CD1c-positive myeloid dendritic cell (primary cell): ENCODE measurements around the gene KRTAP26-1.

ENCODE experiments used
- DNase-seq: peaks from one replicate; pipeline ENCODE4 v3.0.0-alpha.2; 2016; ENCODE audit errors: extremely low spot score

The KRTAP26-1 gene, protein sequence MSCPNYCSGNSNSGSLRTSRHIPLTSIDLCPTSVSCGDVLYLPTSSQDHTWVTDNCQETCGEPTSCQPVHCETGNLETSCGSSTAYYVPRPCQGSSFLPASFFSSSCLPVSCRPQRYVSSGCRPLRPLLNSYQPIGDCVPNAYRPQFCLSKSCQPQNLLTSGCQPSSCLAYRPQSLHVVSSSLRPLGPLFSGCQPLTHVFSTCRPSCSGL

DNA sequence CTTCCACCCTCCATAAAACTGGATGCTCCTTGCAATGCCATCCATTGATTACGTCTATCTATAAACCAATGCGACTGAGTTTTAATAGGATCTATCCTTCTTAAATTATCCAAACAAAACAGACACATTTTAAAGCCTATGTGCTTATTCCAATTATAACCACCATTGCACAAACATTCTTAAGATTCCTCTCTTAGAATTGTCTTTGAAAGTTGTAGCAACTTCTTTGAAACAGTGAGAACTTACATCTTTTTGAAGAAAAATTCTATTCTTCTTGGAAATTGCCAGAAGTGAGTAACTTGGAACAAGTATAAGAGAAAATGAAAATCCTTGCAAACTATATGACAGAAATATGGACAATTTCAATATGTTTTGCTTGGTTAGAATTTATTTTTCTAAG, at the start of gene KRTAP26-1:
TSS of gene KRTAP26-1 (minus strand) at position 101 of the 400 bp plus-strand sequence. CDS start 280 bp downstream, outside the sequence.
- no peak for DNase-seq

DNA sequence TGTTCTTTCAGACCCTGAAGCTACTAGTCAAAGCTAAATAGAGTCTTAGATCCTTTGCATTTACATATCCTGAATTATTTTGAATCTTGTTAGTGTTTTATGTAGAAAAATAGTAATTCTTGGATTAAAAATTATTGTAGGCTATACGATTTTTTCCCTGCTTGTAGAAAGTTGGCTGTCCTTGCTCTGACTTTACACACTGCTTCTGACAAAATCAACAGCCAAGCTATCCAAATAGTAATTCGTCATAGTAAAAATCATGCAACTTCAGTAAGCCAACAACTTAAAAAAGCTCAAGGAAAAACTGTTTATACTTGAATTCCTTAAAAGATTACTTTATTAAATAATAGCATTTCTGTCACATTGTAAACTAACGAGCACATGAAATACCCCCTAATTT, 35.8 kb upstream of the KRTAP26-1 start:
- DNase-seq = no peak

DNA sequence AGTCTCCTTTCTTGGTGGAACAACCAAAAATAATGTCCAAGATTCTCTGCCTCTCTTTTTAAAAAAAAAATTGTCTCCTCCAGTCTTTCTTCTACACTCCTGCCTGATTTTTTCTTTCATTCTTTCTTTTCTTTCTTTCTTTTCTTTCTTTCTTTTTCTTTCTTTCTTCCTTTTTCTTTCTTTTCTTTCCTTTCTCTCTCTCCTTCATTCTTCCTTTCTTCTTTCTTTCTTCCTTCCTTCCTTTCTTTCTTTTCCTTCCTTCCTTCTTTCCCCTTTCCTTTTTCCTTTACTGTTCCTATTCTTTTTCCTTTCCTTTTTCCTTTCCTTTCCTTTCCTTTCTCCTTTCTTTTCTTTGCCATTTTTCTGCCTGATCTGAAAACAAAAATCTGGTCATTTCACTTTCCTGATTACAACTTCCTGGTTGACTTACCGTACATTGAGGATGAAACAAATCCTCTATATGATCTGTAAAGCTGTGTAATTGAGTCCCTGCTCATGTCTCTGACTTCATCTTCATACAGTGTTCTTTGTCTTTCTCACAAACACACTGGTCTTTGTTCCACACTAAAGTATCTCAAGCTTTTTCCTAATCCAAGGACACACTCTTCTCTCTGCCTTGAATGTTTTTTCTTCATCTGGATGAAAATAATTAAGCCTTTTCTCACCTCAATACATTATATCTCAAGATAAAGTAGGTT, 34.3 kb upstream of the KRTAP26-1 start:
- no peak for DNase-seq

DNA sequence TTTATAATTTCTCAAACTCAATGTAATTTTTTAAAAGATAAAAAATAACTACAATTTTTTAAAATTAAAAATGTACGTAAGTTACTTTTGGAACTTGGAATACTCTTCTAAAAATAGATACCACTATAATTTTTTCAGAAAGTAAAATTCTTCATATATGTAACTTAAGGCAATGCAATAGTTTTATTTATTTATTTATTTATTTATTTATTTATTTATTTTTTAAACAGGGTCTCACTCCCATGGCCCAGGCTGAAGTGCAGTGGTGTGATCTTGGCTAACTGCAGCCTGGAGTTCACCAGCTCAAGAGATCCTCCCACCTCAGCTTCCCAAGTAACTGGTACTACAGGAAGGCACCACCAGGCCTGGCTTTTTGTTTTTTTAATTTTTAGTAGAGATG, 31.4 kb upstream of the KRTAP26-1 start:
- no peak for DNase-seq

DNA sequence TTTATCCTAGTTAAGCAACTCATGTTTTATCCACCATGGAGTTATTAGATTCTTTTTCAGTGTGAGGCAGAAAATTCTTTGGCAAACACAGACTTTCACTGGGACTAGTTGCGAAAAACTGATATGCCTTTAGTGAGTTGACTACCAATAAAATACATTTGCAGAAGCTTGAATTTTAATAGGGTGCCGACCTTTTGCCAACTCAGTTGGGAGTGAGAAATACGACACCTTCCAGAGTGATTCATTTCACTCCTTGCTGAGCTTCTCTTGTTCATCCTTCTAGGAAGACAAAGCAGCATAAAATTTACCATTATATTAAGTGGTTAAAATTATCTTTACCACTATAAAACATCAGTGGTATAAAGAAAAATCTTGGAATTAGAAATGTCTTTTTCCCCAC, 29.5 kb upstream of the KRTAP26-1 start:
- DNase-seq = no peak

DNA sequence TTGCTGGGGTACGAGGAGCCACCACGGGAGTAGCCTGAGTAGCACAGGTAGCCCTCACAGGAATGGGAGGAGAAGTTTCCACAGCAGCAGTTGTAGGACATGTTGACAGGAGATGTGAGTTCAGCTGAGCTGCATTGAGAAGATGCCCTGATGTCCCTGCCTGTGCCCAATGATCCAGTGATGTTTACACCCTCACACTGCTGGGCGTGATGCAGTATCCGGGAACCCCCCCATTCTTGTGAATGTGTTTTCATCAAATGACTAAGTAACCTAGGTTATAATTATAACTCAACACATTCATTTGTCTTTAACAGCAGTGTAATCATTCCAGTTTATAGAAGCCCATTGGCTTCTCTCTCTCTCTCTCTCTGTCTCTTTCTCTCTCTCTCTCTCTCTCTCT, 28.4 kb upstream of the KRTAP26-1 start, which contains the start of gene KRTAP23-1:
TSS of gene KRTAP23-1 (minus strand) at position 101 of the 400 bp plus-strand sequence. CDS start at position 101, 0 bp downstream.
- DNase-seq = no peak

DNA sequence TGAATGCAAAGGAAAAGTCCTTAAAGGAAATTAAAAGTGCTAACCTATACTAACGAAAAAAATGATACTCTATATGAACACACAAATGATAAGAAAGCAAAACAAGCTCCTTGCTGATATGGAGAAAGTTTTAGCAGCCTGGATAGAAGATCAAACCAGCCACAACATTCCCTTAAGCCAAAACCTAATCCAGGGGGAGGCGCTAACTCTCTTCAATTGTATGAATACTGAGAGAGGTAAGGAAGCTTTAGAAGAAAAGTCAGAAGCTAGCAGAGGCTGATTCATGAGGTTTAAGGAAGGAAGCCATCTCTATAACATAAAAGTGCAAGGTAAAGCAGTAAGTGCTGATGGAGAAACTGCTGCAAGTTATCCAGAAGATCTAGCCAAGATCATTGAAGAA, 24.9 kb upstream of the KRTAP26-1 start:
- DNase-seq = no peak

DNA sequence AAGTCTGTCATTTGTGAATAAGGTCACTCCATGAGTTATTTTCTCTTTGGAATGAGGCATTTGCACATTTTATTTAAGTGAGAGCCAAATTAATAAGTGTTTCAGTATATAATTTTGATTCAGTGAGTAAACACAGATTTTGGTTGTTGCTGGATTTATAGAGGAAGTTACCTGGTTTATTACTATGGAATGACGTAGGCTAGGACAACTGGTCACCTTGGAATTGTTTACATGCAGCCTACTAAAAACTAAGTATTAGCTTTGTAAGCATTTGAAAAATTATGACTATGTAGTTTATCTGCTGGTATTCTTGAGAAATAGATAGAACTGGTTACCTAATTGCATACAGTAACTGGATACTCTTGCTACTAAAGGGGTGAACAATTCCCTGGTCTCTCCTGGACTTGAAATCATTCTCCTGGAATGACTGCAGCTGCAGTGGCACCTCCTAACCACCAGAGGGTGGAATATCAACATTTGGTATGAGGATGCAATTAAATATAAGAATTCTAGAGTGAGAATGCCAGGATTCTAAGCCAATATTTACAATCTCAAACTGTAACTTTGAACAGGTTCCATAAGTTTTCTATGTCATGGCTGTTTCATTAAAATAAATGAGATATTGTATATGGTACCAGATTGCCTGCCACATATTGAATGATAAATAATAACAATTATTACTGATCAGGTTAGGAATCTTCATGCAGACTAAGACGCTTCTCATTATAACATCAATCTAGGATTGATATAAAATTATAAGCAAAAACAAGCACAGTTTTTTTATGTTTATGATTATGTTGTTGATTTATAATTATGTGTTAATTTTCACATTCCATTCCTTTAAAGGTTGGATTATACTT, 20.8 kb upstream of the KRTAP26-1 start:
- peak; percentile 24 for DNase-seq

DNA sequence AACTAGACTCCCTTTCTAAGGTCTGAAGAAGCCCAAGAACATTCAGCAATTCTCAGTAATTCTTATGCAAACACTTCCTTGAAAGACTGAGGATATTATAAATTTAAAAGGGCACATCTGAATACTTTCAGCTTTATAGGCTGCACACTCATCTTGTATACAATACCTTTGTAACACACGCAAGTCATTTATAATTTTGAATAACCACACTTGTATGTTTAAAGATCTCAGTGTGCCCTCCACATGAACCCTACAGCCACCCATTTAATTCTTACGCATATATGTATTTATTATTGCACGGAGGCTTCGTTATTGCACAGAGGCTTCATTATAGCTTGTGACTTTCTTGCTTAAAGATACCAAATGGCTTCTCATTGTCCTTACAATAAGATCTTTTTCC, 18.6 kb upstream of the KRTAP26-1 start:
- DNase-seq = no peak

DNA sequence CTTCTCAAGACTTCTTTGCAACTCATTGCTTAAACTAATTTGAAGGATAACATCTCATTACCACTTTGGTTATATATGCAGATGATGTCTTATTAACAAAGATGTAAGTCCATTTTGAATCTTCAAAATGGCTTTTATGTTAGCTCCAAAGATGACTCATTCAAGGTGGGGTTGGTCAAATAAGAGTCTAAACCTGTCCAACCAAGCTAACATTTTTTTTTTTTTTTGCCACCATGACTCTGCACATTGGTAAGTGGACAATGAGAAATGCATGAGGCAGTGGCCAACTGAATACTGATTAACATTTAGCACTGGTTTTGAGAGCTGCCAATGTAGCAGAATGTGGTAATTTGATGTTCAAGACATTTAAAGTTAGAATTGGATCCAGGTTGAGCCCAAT, 17.7 kb upstream of the KRTAP26-1 start:
- DNase-seq = no peak

DNA sequence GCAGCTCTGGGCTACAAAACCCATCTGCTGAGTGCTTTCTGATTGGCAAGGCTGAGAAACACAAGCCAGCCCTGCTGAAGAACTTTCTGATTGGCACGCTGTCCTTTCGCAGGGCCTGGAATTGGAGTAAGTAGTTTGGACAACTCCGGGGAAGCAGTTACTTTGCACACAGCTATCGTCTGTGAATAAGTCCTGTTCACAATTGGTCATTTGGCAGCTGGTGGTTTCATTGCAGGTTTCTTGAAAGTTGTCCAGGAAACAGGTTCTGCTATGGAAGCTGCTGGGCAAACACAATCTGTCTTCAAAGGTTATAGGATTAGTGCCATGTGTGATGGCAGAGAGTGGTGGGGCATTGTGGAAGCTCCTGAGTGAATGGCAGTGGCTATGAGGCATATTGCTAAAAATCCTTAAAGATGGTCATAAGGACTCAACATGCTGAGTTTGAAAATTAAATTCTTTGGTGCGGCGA, 17.2 kb upstream of the KRTAP26-1 start, which contains the start of gene KRTAP27-1:
TSS of gene KRTAP27-1 (minus strand) at position 419 of the 469 bp plus-strand sequence. CDS start at position 393, 26 bp downstream.
- DNase-seq = no peak

DNA sequence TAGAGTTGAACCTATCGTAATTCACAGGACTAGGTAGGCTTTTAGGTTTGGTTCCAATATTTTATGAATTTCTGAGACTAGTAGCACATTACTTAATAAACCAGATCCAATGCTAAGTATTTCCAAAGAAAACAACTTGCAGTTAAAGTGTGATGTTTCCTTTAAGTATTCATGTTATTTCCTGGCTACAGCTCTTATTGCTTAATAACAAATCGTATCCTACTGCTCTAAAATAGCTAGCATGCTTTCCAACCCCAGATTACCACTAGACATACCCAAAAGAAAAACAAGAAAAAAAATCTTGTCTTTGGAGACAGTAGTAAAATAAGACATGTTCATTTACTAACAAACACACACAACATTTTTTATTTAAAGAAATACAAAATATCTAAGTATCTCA, 16.5 kb upstream of the KRTAP26-1 start:
- DNase-seq = no peak

DNA sequence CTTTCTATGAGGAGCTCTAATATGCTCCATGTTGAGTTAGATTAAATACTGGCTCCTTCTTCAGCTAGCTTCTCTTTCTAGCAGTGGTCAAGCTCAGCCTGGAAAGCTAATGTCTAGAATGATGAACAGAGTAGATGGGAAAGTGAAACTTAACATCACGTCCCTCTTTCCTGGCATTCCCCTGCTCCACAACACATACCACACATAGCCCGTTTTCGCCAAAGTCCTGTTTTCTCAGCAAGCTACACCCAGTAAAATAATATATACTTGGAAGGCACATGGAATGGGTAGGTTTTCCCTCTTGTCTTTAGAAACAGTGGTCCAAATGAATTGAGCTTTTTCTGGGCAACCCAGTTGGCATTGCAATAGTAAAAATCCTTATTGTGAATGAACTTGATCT, 13.6 kb upstream of the KRTAP26-1 start:
- no peak for DNase-seq

DNA sequence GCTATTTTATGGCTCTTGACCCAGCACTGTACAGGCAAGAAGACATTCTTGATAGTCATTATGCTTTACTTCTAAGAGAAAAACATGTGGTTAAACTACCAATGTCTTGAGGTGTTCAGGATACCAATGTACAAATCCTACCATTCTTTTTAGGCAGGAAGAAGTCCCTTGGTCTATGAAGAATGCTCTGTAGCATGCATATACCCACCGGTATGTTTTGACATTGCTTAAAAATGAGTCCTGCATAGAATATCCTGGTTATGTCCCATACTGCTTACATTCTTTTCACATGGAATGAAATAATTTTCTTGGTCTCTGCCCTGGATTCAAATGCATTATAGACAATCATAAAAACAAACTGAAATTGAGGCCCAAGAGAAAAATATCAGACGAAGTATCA, 12.6 kb upstream of the KRTAP26-1 start:
- no peak for DNase-seq

DNA sequence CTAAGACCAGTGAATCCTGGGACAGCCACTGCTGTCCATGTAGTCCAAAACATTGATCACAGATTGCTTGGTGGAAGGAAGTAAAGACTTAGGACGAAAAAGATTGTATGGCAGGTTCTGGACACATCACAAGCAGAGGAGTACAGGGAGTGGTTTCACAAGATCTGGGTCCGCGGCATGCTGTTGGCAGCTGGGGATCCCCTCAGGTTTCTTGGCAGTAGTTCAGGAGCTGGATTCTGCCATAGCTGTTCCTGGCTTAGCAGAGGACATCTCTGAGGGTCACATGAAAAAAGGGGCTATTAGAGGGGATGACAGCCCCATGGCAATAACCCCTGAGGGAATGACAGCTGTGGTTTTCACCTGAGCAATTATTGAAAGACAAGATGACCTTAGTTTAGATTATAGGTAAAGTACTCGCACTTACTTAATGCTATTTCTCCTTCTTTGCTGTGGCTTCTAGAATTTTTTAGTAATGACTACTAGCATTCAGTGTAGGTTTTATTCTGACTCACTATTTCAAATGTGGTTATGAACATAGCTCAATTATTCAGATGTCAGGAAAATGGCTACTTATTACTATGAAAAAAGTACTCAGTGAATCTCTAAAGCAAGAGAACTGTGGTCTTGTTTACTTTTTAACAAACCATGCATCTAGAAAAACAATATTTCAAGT, 9.2 kb upstream of the KRTAP26-1 start:
- DNase-seq = no peak

DNA sequence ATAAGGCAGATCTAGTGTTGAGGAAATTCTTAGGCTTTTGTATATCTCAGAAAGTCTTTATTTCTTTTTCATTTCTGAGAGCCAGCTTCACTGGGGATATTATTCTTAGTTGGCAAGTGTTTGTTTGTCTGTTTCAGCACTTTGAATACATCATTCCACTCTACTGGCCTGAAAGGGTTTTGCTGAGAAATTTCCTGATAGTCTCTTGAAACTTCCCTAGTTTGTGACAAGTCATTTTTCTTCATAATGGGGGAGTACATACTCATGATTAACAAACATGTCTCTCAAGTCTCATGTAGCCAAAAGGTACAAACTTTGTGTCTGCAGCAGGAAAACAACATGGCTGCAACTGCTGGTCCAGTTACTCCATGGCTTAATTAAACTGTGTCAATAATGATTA, 6.3 kb upstream of the KRTAP26-1 start:
- DNase-seq = no peak

DNA sequence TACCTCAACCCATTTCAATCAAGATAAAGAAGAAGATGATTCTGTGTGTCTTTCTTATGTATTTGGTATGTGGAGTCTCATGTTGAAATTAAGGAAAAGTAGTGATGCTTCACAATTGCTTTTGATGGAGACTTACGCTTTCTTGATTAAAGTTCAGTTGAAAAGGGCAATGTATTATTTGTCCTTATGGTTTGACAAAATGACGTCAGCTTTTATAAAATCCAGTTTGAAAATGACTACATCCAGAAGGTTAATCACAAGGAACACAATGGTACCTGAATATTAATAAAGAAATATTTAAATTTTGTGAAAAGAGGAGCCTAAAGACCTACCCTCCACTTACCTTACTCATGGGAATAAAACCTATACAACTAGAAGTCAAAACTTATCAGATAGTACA, 4.4 kb downstream of the KRTAP26-1 start:
- DNase-seq = no peak

DNA sequence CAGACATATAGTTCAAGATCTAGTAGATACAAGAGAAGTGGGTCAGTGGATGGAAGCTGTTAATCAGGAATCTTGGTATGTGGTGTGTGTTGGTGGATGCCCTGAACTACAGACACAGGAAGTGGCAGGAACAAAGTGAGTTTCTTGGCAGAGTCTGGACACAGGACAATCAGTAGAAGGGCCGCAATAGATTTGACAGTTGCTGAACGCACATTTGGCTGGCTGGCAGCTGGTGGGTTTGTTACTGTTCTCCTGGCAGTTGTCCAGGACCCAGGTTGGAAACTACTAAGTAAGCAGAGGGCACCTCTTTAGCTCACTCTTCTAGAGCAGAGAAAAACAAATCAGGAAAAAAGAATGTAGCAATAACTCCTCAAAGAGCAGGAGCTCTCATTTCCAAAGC, 13.2 kb downstream of the KRTAP26-1 start:
- DNase-seq = no peak

DNA sequence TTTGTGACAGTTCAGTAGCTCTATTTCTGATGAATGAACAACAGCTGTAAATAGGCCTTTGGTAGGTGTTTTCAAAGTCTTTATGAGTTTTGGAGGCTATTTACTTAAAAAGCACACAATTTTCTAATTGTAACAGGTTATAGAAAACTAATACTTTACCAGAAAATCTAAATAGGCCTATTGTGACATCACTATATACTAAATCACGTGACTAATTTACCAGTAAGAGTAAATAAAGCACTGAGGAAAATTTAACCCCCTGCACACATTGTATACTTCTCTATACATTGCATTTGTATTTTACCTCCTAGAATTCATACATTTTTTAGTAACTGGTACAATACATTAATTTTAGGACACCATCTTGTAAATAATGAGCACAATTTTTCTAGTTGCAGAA, 15.0 kb downstream of the KRTAP26-1 start:
- DNase-seq = no peak

DNA sequence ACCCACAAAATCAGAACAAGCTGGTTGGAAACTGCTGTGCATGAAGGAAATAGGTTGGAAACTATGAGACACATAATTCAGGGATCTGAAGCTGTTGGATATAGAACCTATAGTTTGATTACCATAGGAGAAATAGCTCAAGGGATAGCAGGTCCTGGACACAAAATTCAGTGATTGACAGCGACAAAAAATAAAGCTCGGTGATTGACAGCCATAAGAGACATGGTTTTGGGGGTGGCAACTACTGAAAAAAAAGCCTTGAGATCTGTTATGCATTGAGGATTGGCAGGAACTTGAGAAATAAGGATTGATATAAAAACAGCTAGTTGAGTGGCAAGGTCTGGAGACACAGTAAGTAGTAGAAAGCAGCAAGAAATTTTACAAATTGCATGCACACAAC, 30.9 kb downstream of the KRTAP26-1 start, which contains the start of gene KRTAP25-1:
TSS of gene KRTAP25-1 (minus strand) at position 300 of the 400 bp plus-strand sequence. CDS start at position 276, 24 bp downstream.
- DNase-seq = no peak

DNA sequence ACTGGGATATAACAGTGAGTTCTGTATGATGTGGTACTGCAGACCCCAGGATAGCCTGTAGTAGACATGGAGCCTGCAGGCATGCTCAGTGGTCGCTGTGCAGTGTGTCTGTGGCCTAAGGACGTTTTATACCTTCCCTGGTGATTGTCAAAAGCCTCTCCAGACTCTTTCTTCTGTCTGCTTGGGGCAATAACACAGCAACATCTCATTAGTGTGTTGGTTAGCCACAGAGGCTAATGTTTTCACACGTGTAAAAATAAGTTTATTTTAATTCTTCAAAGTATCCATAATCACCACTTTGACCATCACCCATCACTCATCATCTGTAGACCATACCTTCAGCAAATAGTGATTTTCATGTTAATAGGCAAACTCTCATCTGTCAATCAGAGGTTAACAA, 37.3 kb downstream of the KRTAP26-1 start, which contains the start of gene KRTAP24-1:
TSS of gene KRTAP24-1 (minus strand) at position 101 of the 400 bp plus-strand sequence. CDS start at position 83, 18 bp downstream.
- no peak for DNase-seq
